Kidney tubule cell (primary cell): ENCODE data around the gene SLC6A4.

Experiments
- DNase-seq: peaks from one replicate; pipeline ENCODE4 v3.0.0-alpha.2; 2018; ENCODE audit warnings: low spot score

The SLC6A4 gene

DNA sequence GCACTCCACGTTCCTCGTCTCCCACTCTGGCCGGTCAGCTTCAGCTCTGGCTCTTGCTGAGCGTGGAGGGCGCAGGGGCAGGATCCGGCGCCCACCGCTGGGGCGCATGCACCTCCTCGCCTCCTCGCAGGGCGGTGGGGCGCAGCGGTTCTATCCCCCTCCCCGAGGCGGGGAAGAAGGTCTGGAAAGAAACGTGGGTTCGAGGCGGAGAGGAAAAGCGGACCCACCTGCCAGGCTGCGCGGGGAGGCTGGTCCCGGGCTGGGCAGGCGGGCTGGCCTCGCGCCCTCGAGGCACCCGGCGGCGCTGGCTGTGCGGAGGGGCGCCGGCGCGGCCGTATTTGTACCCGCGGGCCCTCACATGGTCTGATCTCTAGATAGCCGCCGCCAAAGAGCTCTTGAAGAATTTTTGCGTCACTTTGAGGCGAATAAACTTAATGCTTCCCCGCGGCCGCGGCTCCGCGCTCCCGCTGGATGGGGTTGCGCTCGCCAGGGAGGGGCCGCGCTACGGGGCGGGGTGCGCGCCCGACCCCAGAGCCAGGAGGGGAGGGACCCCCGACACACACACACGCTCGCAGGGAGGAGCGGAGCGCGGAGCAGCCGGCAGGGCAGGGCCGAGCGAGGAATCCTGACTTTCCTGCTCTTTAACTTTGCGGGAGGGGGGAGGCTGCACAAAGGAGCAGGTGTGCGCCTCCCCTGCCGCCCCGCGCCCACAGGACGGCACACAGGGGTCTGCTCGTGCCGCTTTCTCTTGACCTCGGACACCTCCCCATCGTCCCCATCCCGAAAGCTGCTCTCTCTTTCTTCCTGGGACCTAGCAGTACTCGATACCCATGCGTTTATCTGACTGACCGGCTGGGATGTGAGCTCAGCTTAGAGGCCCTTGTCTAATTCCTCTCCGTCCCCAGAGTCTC, at the start of gene SLC6A4:
TSS of gene SLC6A4 (minus strand) at position 312 of the 911 bp plus-strand sequence. CDS start 13,739 bp downstream, outside the sequence.
- no peak for DNase-seq

- no peak for DNase-seq
Measured at GRCh38 chr17:30279156-30279555, 43.7 kb upstream of the SLC6A4 start.

GRCh38 chr17:30278032-30278431, 42.5 kb upstream of the SLC6A4 start:
- DNase-seq, result peak; percentile 33

DNA sequence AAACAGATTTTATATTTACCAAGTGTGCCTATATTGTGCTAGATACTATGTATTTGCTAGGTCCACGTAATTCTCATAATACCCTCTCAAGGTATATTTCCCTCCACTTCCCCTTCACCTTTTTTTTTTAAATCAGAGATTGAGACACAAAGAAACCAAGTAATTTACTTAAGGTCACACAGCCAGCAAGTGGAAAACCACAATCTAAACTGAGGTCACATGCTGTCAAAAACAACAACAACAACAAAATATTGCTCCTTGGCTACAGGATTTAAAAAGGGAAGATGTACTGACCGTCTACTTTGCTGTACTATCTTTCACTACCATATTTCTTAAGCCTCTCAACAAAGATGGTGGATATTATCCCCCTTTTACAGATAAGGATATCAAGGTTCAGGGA, 40.4 kb upstream of the SLC6A4 start:
- DNase-seq, result no peak

DNA sequence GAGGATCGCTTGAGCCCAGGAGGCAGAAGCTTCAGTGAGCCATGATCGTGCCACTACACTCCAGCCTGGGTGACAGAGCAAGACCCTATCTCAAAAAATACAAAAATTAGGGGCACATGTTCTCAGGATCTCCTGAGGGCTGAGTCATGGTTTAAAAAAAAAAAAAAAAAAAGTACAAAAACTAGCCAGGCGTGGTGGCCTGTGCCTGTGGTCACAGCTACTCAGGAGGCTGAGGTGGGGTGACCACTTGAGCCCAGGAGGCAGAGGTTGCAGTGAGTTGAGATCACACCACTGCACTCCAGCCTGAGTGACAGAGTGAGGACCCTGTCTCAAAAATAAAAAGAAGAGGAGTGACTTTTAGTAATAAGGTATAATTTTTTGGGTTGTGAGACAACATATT, 39.4 kb upstream of the SLC6A4 start:
- peak; percentile 59 for DNase-seq

- DNase-seq, result no peak
Measured at GRCh38 chr17:30273373-30273772, 37.9 kb upstream of the SLC6A4 start.

DNA sequence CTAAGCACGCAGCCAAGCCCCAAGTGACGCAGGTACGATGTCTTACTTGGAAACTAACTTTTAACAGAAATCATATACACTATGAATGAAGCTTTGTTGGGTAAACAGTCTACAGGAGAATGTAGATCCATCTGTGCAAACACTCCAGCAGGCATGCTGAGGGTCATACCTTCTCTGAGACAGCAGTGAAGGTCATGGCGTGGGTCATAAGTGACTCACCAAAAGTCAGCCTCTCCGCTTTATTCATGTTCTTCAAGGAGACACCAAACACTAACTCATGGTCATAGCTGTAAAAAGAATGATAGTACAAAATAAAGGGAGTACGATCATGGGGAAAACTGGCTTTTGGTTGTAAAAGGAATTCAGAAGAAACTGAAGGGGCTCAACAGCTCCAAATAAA, 35.6 kb upstream of the SLC6A4 start:
- DNase-seq, result peak; percentile 8

- DNase-seq, result no peak
Measured at GRCh38 chr17:30267625-30268024, 32.1 kb upstream of the SLC6A4 start.

DNA sequence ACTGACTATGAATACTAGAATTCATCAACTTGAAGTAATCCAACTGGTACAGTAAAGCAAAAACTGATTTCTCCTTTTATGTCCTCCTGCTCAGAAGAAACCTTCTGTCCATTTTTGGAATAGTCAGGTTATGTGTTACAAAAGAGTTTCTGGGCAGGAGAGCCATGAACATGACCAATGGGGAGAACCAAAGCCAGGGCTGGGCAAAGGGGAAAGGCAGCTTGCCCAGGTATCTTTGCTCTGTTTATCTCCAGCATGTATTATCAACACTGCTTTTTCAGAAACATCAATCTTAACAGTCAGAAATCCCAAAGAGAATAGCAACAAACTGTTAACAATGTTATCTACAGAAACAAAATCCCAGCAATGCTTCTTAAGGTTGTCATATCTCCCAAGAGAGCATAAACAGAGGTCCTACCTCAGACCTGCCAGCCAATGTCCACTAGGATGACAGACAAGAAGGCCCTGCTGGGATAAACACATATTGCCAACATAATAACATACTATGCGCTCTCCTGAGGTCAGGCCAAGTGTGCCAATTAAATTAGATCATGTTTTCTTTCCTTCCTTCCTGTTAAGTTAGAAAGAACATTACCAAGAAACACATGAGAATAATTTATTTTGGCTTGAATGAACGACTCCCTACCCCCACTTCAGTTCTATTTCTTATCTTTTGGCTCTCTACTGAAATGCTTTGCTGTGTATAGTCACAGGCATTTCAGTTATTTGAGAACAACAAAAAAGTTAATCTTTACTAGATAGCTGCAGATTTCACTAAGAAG, 28.2 kb upstream of the SLC6A4 start:
- DNase-seq, result peak; percentile 51

DNA sequence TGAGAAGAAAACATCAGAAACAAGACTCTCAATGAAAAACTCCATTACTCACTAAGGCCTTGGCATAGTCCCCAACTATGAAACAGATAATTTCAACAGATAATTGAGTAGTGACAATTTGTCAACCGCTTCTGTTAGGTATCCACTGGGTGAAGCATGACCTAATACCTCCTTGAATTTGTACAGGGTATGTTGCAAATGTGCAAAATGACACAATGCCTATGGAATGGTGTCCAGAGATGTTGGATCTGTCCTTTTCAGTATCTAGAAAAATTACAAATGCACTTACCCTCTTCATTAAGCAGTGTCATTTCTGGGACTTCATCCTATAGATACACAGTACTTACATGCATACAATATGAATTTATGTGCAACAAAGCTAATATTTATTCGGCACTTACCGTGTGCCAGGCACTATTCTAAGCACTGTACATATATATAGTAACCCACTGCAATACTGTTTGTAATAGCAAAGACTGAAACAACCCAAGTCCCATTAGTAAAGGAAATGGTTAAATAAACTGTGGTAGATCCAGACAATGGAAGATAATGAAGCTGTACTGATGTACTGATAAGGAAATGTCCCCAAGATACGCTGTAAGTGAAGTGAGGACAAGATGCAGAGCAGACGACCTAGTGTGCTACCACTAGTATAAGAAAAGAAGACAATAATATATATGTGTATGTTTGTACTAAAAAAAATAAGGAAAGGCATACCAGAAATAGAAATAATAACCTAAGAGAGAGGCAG, 21.4 kb upstream of the SLC6A4 start:
- DNase-seq, result peak; percentile 15

- DNase-seq, result no peak
Measured at GRCh38 chr17:30254150-30254549, 18.7 kb upstream of the SLC6A4 start.

- no peak for DNase-seq
Measured at GRCh38 chr17:30253312-30253711, 17.8 kb upstream of the SLC6A4 start.

- DNase-seq, result no peak
Measured at GRCh38 chr17:30251931-30252330, 16.4 kb upstream of the SLC6A4 start.

- DNase-seq, result no peak
Measured at GRCh38 chr17:30249460-30249859, 14.0 kb upstream of the SLC6A4 start.

DNA sequence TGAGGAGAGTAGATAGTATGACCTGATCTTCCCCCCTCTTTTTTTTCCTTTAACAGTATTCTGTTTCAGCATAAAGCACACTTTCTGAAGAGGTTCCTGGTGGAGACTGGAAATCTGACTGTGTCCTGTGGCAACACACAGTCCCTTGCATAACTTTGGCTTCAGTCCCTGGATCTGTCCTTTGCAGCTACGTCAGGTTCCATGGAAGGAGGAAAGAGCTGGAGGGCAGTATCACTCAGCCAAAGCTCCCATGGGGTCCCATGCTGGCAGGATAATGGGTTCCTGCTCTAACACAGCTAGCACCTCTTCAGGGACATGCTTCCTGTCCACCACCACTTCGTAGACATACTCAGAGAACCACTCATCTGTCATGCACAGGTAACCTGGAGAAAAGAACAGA, 13.3 kb upstream of the SLC6A4 start:
- DNase-seq, result no peak

DNA sequence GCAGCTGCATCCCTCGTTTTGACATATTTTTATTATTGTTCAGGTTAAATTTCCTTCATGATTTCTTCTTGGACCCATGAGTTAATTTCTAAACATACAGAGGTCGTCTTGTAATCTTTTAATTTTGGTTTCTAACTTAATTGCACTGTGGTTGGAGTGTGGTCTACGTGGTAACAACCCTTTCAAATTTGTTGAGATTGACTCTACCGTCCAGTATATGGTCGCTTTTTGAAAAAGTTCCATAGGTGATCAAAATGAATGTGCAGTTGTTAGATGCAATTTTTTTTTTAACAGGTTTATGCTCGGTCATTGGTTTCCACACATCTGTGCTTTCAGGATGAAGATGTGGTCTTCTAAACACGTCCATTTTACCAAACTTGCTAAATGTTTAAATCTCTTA, 11.0 kb upstream of the SLC6A4 start:
- no peak for DNase-seq

DNA sequence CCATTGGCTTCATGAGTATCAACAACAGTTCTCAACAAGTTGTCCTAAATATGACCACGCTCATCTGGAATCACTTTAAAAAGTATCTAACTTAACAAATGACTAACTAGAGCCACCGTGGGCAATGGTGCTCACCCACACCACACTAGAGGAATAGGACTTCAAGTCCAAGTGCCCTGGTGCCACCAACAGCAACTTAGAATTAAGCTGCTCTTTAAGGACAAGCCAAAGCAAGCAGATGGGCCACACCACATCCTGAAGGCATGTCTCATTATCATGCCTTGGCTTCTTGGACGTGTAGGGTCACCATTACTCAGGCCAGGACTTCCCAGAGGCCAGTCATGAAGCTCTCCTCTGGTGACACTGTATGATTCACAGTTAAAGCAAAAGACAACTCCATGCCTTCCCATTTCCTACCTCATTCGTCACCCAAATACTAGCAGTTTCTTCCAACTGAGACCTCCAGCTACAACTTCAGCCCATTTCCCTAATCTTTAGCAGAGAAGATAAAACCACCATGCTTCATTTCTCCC, 9.4 kb upstream of the SLC6A4 start:
- peak; percentile 80 for DNase-seq

- no peak for DNase-seq
Measured at GRCh38 chr17:30243568-30243967, 8.1 kb upstream of the SLC6A4 start.

GRCh38 chr17:30243002-30243401, 7.5 kb upstream of the SLC6A4 start:
- DNase-seq, result no peak

DNA sequence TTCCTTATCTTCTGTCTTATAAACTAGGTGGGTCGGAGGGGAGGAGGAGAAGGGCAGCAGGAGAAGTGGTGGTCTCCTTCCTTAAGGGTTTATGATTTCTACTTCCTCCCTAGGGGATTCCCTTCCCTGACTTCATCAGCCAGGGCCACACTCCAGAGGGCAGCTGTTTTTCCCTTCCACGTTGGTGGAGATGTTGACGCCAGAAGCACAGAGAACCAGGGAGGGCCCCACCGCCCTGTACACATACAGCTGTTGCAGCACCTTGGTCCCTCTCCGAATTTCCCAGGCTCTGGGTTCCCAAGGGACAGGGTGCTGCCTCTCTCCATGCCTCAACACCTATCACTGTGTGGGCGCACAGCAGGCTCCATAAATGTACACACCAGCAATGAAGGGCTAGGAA, 5.6 kb upstream of the SLC6A4 start:
- DNase-seq, result no peak

DNA sequence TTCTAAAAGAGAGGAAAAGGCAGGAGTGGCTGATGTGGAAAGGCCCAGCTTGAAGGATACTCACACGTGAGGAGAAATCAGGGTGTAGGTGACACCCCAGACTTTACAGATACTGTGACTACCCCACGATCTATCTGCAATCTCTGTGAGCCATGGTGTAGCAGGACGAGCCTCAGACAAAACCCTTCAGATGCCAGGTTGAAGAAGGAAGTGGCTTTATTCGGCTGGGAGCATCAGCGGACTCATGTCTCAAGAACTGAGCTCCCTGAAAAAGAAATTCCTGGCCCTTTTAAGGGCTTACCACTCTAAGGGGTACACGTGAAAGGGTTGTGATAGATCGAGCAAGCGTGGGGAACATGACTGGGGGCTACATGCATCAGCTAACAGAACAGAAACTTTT, 4.7 kb upstream of the SLC6A4 start:
- no peak for DNase-seq

DNA sequence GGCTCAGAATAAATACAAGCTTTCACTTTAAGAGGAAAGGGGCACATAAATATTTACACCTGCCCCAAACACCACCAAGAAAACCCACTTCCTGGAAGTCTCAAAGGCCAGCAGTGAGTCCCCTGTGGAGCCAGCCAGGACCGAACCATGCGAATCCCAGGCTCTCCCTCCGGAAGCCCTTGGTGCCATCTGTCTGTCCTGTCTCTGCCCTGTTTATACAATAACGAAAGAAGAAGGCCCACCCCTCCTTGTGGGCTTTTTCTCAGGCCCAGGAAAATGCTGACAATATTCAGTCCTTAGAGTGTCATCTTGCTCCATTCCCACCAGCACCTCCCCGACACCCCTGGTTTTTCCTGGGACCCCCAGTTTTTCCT, 3.6 kb upstream of the SLC6A4 start:
- DNase-seq, result no peak
